K562 (cell line): ENCODE measurements around the gene ANKRD6. TPM values are rescaled to one million over a fixed set of nuclear protein-coding genes. Genes with fewer than 3 reads are reported as not detected.

Source experiments
- ATAC-seq: fragments of 200-7000 bp; cut with Tn5 transposase; 3 replicates; pipeline ENCODE4 v1.9.1; 2020; ENCODE audit warnings: moderate library complexity
- BruUV-seq: library from RNA; stranded (reverse); fragments of 400-500 nt; replicated peaks from 2 replicates; lab custom pipeline; 2021; lab: Mats Ljungman, UMichigan
- CTCF ChIA-PET: fragments of 300-600 bp; formaldehyde crosslinking; extraction: SDS; loops from one replicate; lab custom pipeline; 2021; ENCODE audit warnings: low intra/inter-chr PET ratio; lab: Yijun Ruan, JAX
- POLR2A ChIA-PET: fragments of 300-600, 350-650 bp; sonication (Branson Sonifier 250); formaldehyde crosslinking; extraction: SDS; loops from one replicate; lab custom pipeline; 2021; ENCODE audit warnings: antibody characterized with exemption, inconsistent platforms; lab: Yijun Ruan, JAX
- DNase-seq, 4 experiments: peaks; one replicate each; pipeline versions ENCODE4 v3.0.0 to v3.0.0-alpha.2; 2011 to 2018; ENCODE audit warnings: low spot score in 3 of 4, mixed read lengths in 3 of 4; ENCODE audit errors: extremely low read depth in 1 of 4
- FAIRE-seq: peaks from 2 replicates; lab custom pipeline; 2011; peaks lifted over from hg19 to GRCh38; lab: Jason Lieb, UNC
- H2AFZ ChIP-seq: 2 replicates; pipeline ENCODE4 v1.6.0; 2011; ENCODE audit warnings: low read depth, low read length, control low read depth, inconsistent platforms
- H3K27ac ChIP-seq: fragments of 200-600 bp; 3 replicates; pipeline ENCODE4 v1.8.0; 2011; ENCODE audit warnings: low read depth, mild to moderate bottlenecking, control low read depth, inconsistent platforms, low read length, moderate library complexity, mixed read lengths; ENCODE audit errors: extremely low read depth
- H3K27me3 ChIP-seq, 2 experiments: fragments of 300-600 bp in 1 of 2; 2 replicates in 1 of 2; 3 replicates in 1 of 2; pipeline versions ENCODE4 v1.6.0 to v1.8.0; 2011; ENCODE audit warnings: inconsistent platforms in 2 of 2, low read length in 2 of 2, mild to moderate bottlenecking in 1 of 2, mixed read lengths in 1 of 2, moderate library complexity in 1 of 2; ENCODE audit not compliant: control insufficient read depth in 2 of 2, insufficient read depth in 2 of 2
- H3K36me3 ChIP-seq: fragments of 300-600 bp; 3 replicates; pipeline ENCODE4 v1.8.0; 2011; ENCODE audit warnings: mild to moderate bottlenecking, low read length, inconsistent platforms; ENCODE audit not compliant: control insufficient read depth, insufficient read depth
- H3K4me1 ChIP-seq, 2 experiments: fragments of 200-600 bp in 1 of 2; replicated peaks in 1 of 2; 2 replicates in 1 of 2; 3 replicates in 1 of 2; pipeline versions ENCODE4 v1.5.1 to v1.8.0; 2011; ENCODE audit warnings: inconsistent platforms in 2 of 2, low read length in 2 of 2, mild to moderate bottlenecking in 1 of 2, mixed read lengths in 1 of 2, moderate library complexity in 1 of 2; ENCODE audit not compliant: control insufficient read depth in 2 of 2, insufficient read depth in 2 of 2
- H3K4me2 ChIP-seq: 2 replicates; pipeline ENCODE4 v1.6.1; 2011; ENCODE audit warnings: low read length, control low read depth, inconsistent platforms, mixed read lengths; ENCODE audit not compliant: insufficient read depth
- H3K4me3 ChIP-seq: fragments of 200-600 bp; sonication (generic), shearing (Covaris generic); 2 replicates; pipeline ENCODE4 v1.5.1; 2016; ENCODE audit warnings: control low read depth, inconsistent platforms
- H3K79me2 ChIP-seq: fragments of 200-600 bp; 3 replicates; pipeline ENCODE4 v1.8.0; 2011; ENCODE audit warnings: low read length, inconsistent platforms; ENCODE audit not compliant: control insufficient read depth, insufficient read depth
- H3K9ac ChIP-seq, 2 experiments: 2 replicates each; pipeline versions ENCODE4 v1.6.0 to v1.6.1; 2011; ENCODE audit warnings: low read depth in 2 of 2, low read length in 2 of 2, control low read depth in 1 of 2, inconsistent platforms in 1 of 2, mild to moderate bottlenecking in 1 of 2, mixed read lengths in 1 of 2; ENCODE audit not compliant: insufficient read depth in 1 of 2
- H3K9me1 ChIP-seq: one replicate; pipeline ENCODE4 v1.6.0; 2011; ENCODE audit warnings: inconsistent platforms, mild to moderate bottlenecking, low read length, moderate library complexity; ENCODE audit not compliant: control insufficient read depth, insufficient read depth
- H3K9me3 ChIP-seq: replicated peaks from 2 replicates; pipeline ENCODE4 v1.5.1; 2011; ENCODE audit warnings: low read depth, low read length, inconsistent platforms; ENCODE audit not compliant: control insufficient read depth, insufficient read depth
- H4K20me1 ChIP-seq: replicated peaks from 2 replicates; pipeline ENCODE4 v1.6.1; 2011; ENCODE audit warnings: low read length, inconsistent platforms, mixed read lengths; ENCODE audit not compliant: control insufficient read depth, insufficient read depth
- ARHGAP35 ChIP-seq: fragments of 450-650 bp; IDR thresholded peaks from 2 replicates; pipeline ENCODE4 v1.6.1; 2018; ENCODE audit not compliant: partially characterized antibody
- CGGBP1 ChIP-seq: fragments of 250-450 bp; sonication (Bioruptor Pico); IDR thresholded peaks from 2 replicates; pipeline ENCODE4 v1.9.0; 2021; ENCODE audit warnings: mild to moderate bottlenecking
- ETV5 ChIP-seq: sonication (generic); formaldehyde crosslinking; IDR thresholded peaks from 2 replicates; pipeline ENCODE4 v1.4.0; 2020; ENCODE audit warnings: low read depth, mild to moderate bottlenecking, missing genetic modification reagents
- ETV6 ChIP-seq, 3 experiments: fragments of 150-350 bp in 1 of 3; sonication (generic) in 1 of 3; formaldehyde crosslinking in 1 of 3; IDR thresholded peaks; 2 replicates each; pipeline versions ENCODE4 v1.6.1 to v1.8.0; 2014 to 2022; ENCODE audit warnings: borderline replicate concordance in 2 of 3, low read depth in 2 of 3, antibody characterized with exemption in 1 of 3, low read length in 1 of 3, mild to moderate bottlenecking in 1 of 3, missing genetic modification reagents in 1 of 3
- EWSR1 ChIP-seq: fragments of 450-650 bp; IDR thresholded peaks from 2 replicates; pipeline ENCODE4 v1.6.1; 2018; ENCODE audit warnings: borderline replicate concordance, mild to moderate bottlenecking, low read depth, moderate library complexity; ENCODE audit not compliant: partially characterized antibody
- NCOA4 ChIP-seq: fragments of 450-650 bp; IDR thresholded peaks from 2 replicates; pipeline ENCODE4 v1.6.1; 2018; ENCODE audit warnings: mild to moderate bottlenecking; ENCODE audit not compliant: partially characterized antibody
- NFE2 ChIP-seq: IDR thresholded peaks from 2 replicates; pipeline ENCODE4 v1.6.1; 2014; ENCODE audit warnings: antibody characterized with exemption, low read depth
- POLR2A ChIP-seq: fragments of 450-650 bp; conservative IDR thresholded peaks from 2 replicates; pipeline ENCODE4 v1.6.1; 2016
- RFX1 ChIP-seq: fragments of 450-650 bp; IDR thresholded peaks from 2 replicates; pipeline ENCODE4 v1.6.1; 2016; ENCODE audit warnings: mild to moderate bottlenecking, moderate library complexity
- SAP30 ChIP-seq: fragments of 200-600 bp; sonication (generic); IDR thresholded peaks from 2 replicates; pipeline ENCODE4 v1.6.1; 2012; ENCODE audit warnings: borderline replicate concordance, low read depth, mild to moderate bottlenecking, moderate library complexity, low read length, control low read depth, inconsistent platforms; ENCODE audit not compliant: insufficient read depth, poor library complexity, severe bottlenecking
- SNIP1 ChIP-seq: fragments of 450-650 bp; IDR thresholded peaks from 2 replicates; pipeline ENCODE4 v1.7.1; 2017; ENCODE audit warnings: low read depth, mild to moderate bottlenecking
- SNRNP70 ChIP-seq: fragments of 200-400 bp; formaldehyde crosslinking; optimal IDR thresholded peaks from 2 replicates; pipeline ENCODE3; 2017; ENCODE audit warnings: low read depth, low read length
- TFAM ChIP-seq: fragments of 250-450 bp; sonication (Bioruptor Pico); conservative IDR thresholded peaks from 2 replicates; pipeline ENCODE4 v1.5.0; 2021; ENCODE audit warnings: mild to moderate bottlenecking, moderate library complexity
- USF1 ChIP-seq: sonication (generic); formaldehyde crosslinking; IDR thresholded peaks from 2 replicates; pipeline ENCODE4 v1.9.0; 2022; ENCODE audit warnings: mild to moderate bottlenecking, missing genetic modification reagents
- ZBTB43 ChIP-seq: sonication (generic); formaldehyde crosslinking; IDR thresholded peaks from 2 replicates; pipeline ENCODE4 v1.8.0; 2023; ENCODE audit warnings: mild to moderate bottlenecking, missing genetic modification reagents
- ZNF77 ChIP-seq: fragments of 250-450 bp; sonication (Bioruptor Pico); IDR thresholded peaks from 2 replicates; pipeline ENCODE4 v1.5.0; 2020
- whole genome bisulfite sequencing: fragments of 100-300 bp; shearing (Covaris generic); methylation state at CpG from one replicate; pipeline ENCODE4 v1.1.6; 2016; ENCODE audit warnings: low coverage, mixed read lengths; ENCODE audit not compliant: insufficient coverage; ENCODE audit errors: missing lambda C conversion rate; 5-methylcytosine and 5-hydroxymethylcytosine counted together
- in situ Hi-C: fragments of 300-500 bp; cut with MboI; formaldehyde crosslinking; loops from 4 replicates; pipeline ENCODE4 v1.15.0; 2018; ENCODE audit warnings: inconsistent platforms, mixed read lengths
- intact Hi-C: fragments of 100-400 bp; cut with micrococcal nuclease; formaldehyde crosslinking; loops from 2 replicates; pipeline ENCODE4 v1.14.2; 2022
- polyA plus RNA-seq, 8 experiments: library from polyadenylated mRNA; depleted of rRNA in 4 of 8; stranded (reverse) in 5 of 8; unstranded in 3 of 8; fragments of >200 nt; fragmentation: Nextera tagmentation in 2 of 8; fragmentation: Illumina TruSeq in 1 of 8; extraction: Ambion mirVana in 2 of 8; extraction: Trizol in 1 of 8; gene quantifications; 2 replicates each; pipeline versions ENCODE4 v1.2.1 to v1.2.3, GENCODE V29; 2011 to 2014; ENCODE audit warnings: inconsistent platforms in 1 of 8, missing spikeins in 1 of 8
- total RNA-seq, 7 experiments: library from RNA; depleted of rRNA in 6 of 7; stranded (reverse); fragments of >200 nt in 6 of 7; fragmentation: Illumina TruSeq in 2 of 7; extraction: Trizol in 2 of 7; gene quantifications; 2 replicates each; pipeline versions ENCODE4 v1.2.1 to v1.2.3, GENCODE V29; 2011 to 2021; ENCODE audit warnings: low replicate concordance in 1 of 7

Gene ANKRD6
- total and polyA plus RNA-seq, 9 of the 15 experiments (the other 6 are each of a cell fraction or from before 2014, with no cell fraction given): 0.04 to 0.22 (median 0.08) TPM; not detected in 4

- TF ChIP-seq SNIP1 (no peak), POLR2A (no peak), ZNF77 (CRISPR knock-in tag) (no peak), ETV6 (IDR thresholded peaks at IDR 0.05; ENCODE audit: borderline replicate concordance in 1 of 2, low read depth in 2 of 2, low read length in 1 of 2) (no peak), ETV6 (CRISPR knock-in tag; IDR thresholded peaks at IDR 0.05; ENCODE audit: borderline replicate concordance) (no peak), EWSR1 (no peak)
Observed at GRCh38 chr6:89567630-89568390, 134.9 kb downstream of the ANKRD6 start (continued).

GRCh38 chr6:89574910-89575561, 142.1 kb downstream of the ANKRD6 start:
- WGBS: 0% methylated on average over 2 of the region's 2 CpGs
- ChIA-PET POLR2A (no interaction called here), CTCF (no interaction called here)
- Histone ChIP-seq H2AFZ (no peak overlapping the region), H3K4me3 (no peak overlapping the region), H4K20me1 (no peaks in the 10 kb centered on the region), H3K4me1 (no peaks in the 10 kb centered on the region), H3K27ac (no peak overlapping the region), H3K9ac (no peak overlapping the region), H3K4me2 (no peak overlapping the region), H3K9me3 (no peaks in the 10 kb centered on the region), H3K79me2 (no peaks in the 10 kb centered on the region), H3K9me1 (no peaks in the 10 kb centered on the region), H3K36me3 (no peaks in the 10 kb centered on the region), H3K27me3 (peaks cover 4 to 8% of the 10 kb centered on the region in 2 experiments; a peak in 4 of 5 replicates)
- in situ Hi-C loops (no loop called here), intact Hi-C loops (no loop called here)
- FAIRE-seq (no peak), ATAC-seq (no peak), DNase-seq (no peak)
- no TSS peak for BruUV-seq
- TF ChIP-seq SNRNP70: no peak
- no peak for TF ChIP-seq ZBTB43 (CRISPR knock-in tag)
- TF ChIP-seq USF1 (CRISPR knock-in tag): no peak
- TF ChIP-seq CGGBP1 (CRISPR knock-in tag): no peak
- TF ChIP-seq RFX1: no peak
- TF ChIP-seq NFE2: no peak
- TF ChIP-seq ETV5 (CRISPR knock-in tag): no peak
- TF ChIP-seq ARHGAP35: no peak
- no peak for TF ChIP-seq TFAM
- TF ChIP-seq NCOA4: no peak
- TF ChIP-seq SAP30: no peak
